T-cell (primary cell): Measurements from ENCODE around the gene CIAPIN1. TPM values are rescaled to one million over a fixed set of nuclear protein-coding genes. Genes with fewer than 3 reads are reported as not detected.

ENCODE experiments used
- ATAC-seq, 4 experiments: fragments of 200-7000 bp in 3 of 4; fragments of 150-1000 bp in 1 of 4; cut with Tn5 transposase; replicated peaks in 1 of 4; 1 replicate in 3 of 4; 2 replicates in 1 of 4; pipeline ENCODE4 v1.10.0; 2021; ENCODE audit warnings: moderate library complexity in 3 of 4, mild to moderate bottlenecking in 2 of 4, moderate number of reproducible peaks in 1 of 4
- CTCF ChIA-PET, 2 donors: fragments of 300-600 bp; sonication (Branson Sonifier 250); formaldehyde crosslinking; loops; one replicate each; lab custom pipeline; 2022; ENCODE audit warnings: antibody characterized with exemption in 2 of 2; lab: Charles Lee
- POLR2A ChIA-PET, 2 donors: fragments of 300-600 bp; sonication (Branson Sonifier 250); formaldehyde crosslinking; loops; one replicate each; lab custom pipeline; 2022; ENCODE audit warnings: antibody characterized with exemption in 2 of 2; lab: Charles Lee
- DNase-seq, 35 experiments: peaks; one replicate each; pipeline versions ENCODE4 v3.0.0 to v3.0.0-alpha.2; 2013 to 2023
- H3K27ac ChIP-seq: one replicate; pipeline ENCODE4 v1.5.1; 2013; ENCODE audit warnings: low read length
- H3K27me3 ChIP-seq, 2 experiments: replicated peaks in 1 of 2; 1 replicate in 1 of 2; 2 replicates in 1 of 2; pipeline versions ENCODE4 v1.6.1 to v1.7.0; 2013; ENCODE audit warnings: low read length in 1 of 2, mixed read lengths in 1 of 2; ENCODE audit not compliant: control insufficient read depth in 2 of 2, insufficient read depth in 2 of 2; ENCODE audit errors: extremely low read depth in 1 of 2
- H3K36me3 ChIP-seq, 2 donors: 1 replicate in 1 of 2; 2 replicates in 1 of 2; pipeline versions ENCODE4 v1.6.1 to v1.7.0; 2013; ENCODE audit warnings: low read length in 1 of 2; ENCODE audit not compliant: control insufficient read depth in 2 of 2, insufficient read depth in 1 of 2; ENCODE audit errors: extremely low read depth in 1 of 2
- H3K4me1 ChIP-seq, 2 experiments: 1 replicate in 1 of 2; 2 replicates in 1 of 2; pipeline versions ENCODE4 v1.6.1 to v1.7.0; 2013; ENCODE audit warnings: low read length in 2 of 2, mixed read lengths in 1 of 2; ENCODE audit not compliant: insufficient read depth in 2 of 2, control insufficient read depth in 1 of 2; ENCODE audit errors: extremely low read depth in 1 of 2
- H3K4me3 ChIP-seq, 2 donors: 1 replicate in 1 of 2; 2 replicates in 1 of 2; pipeline versions ENCODE4 v1.5.1 to v1.7.0; 2013; ENCODE audit warnings: mild to moderate bottlenecking in 2 of 2, low read length in 1 of 2, moderate library complexity in 1 of 2; ENCODE audit not compliant: control insufficient read depth in 1 of 2; ENCODE audit errors: extremely low read depth in 1 of 2
- H3K9me3 ChIP-seq: 2 replicates; pipeline ENCODE4 v1.7.0; 2013
- H3K27ac Mint-ChIP-seq, 2 donors: one replicate each; pipeline ENCODE4 v1.8.0; 2020 to 2021; ENCODE audit warnings: mild to moderate bottlenecking in 2 of 2, mixed read lengths in 2 of 2
- H3K27me3 Mint-ChIP-seq, 2 donors: one replicate each; pipeline ENCODE4 v1.8.0; 2021 to 2022; ENCODE audit warnings: mixed read lengths in 2 of 2
- H3K36me3 Mint-ChIP-seq: one replicate; pipeline ENCODE4 v1.8.0; 2021; ENCODE audit warnings: mixed read lengths
- H3K4me1 Mint-ChIP-seq, 3 donors: one replicate each; pipeline ENCODE4 v1.8.0; 2020 to 2022; ENCODE audit warnings: mixed read lengths in 3 of 3, mild to moderate bottlenecking in 1 of 3
- H3K4me3 Mint-ChIP-seq, 3 donors: one replicate each; pipeline ENCODE4 v1.8.0; 2020 to 2022; ENCODE audit warnings: mild to moderate bottlenecking in 3 of 3, mixed read lengths in 3 of 3, moderate library complexity in 3 of 3
- H3K9me3 Mint-ChIP-seq, 3 donors: one replicate each; pipeline ENCODE4 v1.8.0; 2020 to 2022; ENCODE audit warnings: mixed read lengths in 3 of 3
- WGBS: methylation state at CpG from one replicate; pipeline ENCODE4 v1.1.5; 2013; ENCODE audit warnings: missing lambda C conversion rate; ENCODE audit not compliant: insufficient coverage; 5-methylcytosine and 5-hydroxymethylcytosine counted together
- total RNA-seq, 35 experiments: library from RNA in 6 of 35; stranded (reverse) in 6 of 35; fragments of 120-200 nt in 1 of 35; gene quantifications; one replicate each; pipeline versions ENCODE4 v1.2.1 to v1.2.4 and lab custom pipeline; 2013 to 2026

Gene CIAPIN1
- total RNA-seq, 5 donors from 2014 or later (not counting 1 experiment from before 2014, with no cell fraction given) = 26.5 to 46.8 (median 28.5) TPM

DNA sequence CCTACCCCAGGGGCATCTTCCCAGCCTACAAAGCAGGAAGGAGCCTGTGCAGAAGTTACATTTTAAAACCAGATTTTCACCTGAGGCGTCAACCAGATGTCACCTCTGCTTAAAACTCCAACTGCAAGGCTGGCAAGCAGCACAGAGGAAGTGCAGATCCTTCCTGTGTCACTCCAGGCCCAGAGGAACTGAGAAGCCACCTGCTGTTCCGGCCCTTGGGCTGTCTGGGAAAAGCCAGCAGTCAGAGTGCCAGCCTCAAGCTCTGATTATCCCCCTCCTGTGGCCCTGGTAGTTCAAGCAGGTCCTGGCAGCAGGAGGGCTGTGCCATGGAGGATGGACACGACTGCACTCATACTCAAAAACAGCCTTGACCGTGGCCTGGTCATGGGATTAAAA lies 25.5 kb upstream of the CIAPIN1 start:
- peaks cover 36% of the 10 kb centered on the region for H3K36me3 Mint-ChIP-seq
- Histone ChIP-seq H3K4me1 (peaks cover 6 to 26% of the 10 kb centered on the region in 2 experiments), H3K9me3 (no peaks in the 10 kb centered on the region), H3K27me3 (no peaks in the 10 kb centered on the region), H3K27ac (no peak overlapping the region), H3K36me3 (peaks cover 19 to 52% of the 10 kb centered on the region in 2 donors), H3K4me3 (no peak overlapping the region)
- H3K27me3 Mint-ChIP-seq = no peaks in the 10 kb centered on the region
- H3K4me3 Mint-ChIP-seq = no peak overlapping the region
- DNase-seq (no peak), ATAC-seq (no peak)
- peak overlapping the region in 1 of 2 donors; percentile 16 for H3K27ac Mint-ChIP-seq
- 36% methylated on average over 1 of the region's 4 CpGs for WGBS
- POLR2A ChIA-PET = no interaction called here
- H3K9me3 Mint-ChIP-seq = no peaks in the 10 kb centered on the region
- CTCF ChIA-PET = no interaction called here
- H3K4me1 Mint-ChIP-seq = peaks cover 9 to 27% (median 15%) of the 10 kb centered on the region in 3 donors

GRCh38 chr16:57471852-57472664 lies 24.9 kb upstream of the CIAPIN1 start:
- CTCF ChIA-PET = interaction anchor here in 1 of 2 donors (0.6 kb wide), 1 partner anchor 124 kb away, joined by 4 read pairs; no protein-coding TSS in a partner anchor
- POLR2A ChIA-PET = no interaction called here
- H3K36me3 Mint-ChIP-seq = peaks cover 39% of the 10 kb centered on the region
- no peak overlapping the region for H3K27ac ChIP-seq
- H3K9me3 ChIP-seq = no peaks in the 10 kb centered on the region
- H3K27ac Mint-ChIP-seq = peak overlapping the region in 1 of 2 donors; percentile 20
- H3K4me1 Mint-ChIP-seq = peaks cover 9 to 31% (median 13%) of the 10 kb centered on the region in 3 donors
- ATAC-seq = no peak
- no peak overlapping the region for H3K4me3 Mint-ChIP-seq
- H3K27me3 Mint-ChIP-seq = no peaks in the 10 kb centered on the region
- no peak overlapping the region for H3K4me3 ChIP-seq
- no peaks in the 10 kb centered on the region for H3K9me3 Mint-ChIP-seq
- DNase-seq = no peak
- peaks cover 6 to 22% of the 10 kb centered on the region in 2 experiments for H3K4me1 ChIP-seq
- H3K36me3 ChIP-seq = peaks cover 19 to 57% of the 10 kb centered on the region in 2 donors
- no peaks in the 10 kb centered on the region for H3K27me3 ChIP-seq
- WGBS = 100% methylated on average over 3 of the region's 10 CpGs

DNA sequence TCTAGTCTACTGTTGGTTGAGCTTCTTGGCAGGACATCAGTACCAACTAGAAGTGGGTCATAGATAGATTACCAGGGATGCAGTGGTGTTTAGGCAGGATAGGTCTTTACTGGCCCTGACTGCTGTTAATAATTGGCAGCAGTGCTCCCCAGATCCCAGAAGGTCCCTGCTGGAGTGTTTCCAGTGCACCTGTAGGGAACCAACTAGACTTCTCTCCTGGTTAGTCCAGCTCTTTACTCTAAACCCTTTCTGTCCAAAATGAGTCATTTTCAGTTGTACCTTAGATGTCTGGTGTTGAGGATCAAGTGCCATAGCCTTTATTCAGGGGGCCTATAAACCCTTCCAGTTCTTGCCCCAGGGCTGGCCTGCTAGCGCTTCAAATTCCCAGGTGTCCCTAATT lies 24.0 kb upstream of the CIAPIN1 start:
- H3K9me3 ChIP-seq = no peaks in the 10 kb centered on the region
- no peaks in the 10 kb centered on the region for H3K27me3 Mint-ChIP-seq
- H3K4me1 ChIP-seq = peaks cover 3 to 14% of the 10 kb centered on the region in 2 experiments
- WGBS = no CpG with 5 or more reads among the region's 1 CpG
- H3K36me3 Mint-ChIP-seq = peaks cover 40% of the 10 kb centered on the region
- ATAC-seq = no peak
- H3K27ac ChIP-seq = no peak overlapping the region
- no peak overlapping the region for H3K27ac Mint-ChIP-seq
- peaks cover 5 to 27% (median 9%) of the 10 kb centered on the region in 3 donors for H3K4me1 Mint-ChIP-seq
- H3K36me3 ChIP-seq = peaks cover 19 to 65% of the 10 kb centered on the region in 2 donors
- POLR2A ChIA-PET = no interaction called here
- no peaks in the 10 kb centered on the region for H3K27me3 ChIP-seq
- no peak for DNase-seq
- CTCF ChIA-PET = interaction anchor here in 1 of 2 donors (0.9 kb wide), 1 partner anchor 13 kb away, joined by 4 read pairs; no protein-coding TSS in a partner anchor
- no peak overlapping the region for H3K4me3 ChIP-seq
- H3K4me3 Mint-ChIP-seq = no peak overlapping the region
- no peaks in the 10 kb centered on the region for H3K9me3 Mint-ChIP-seq

- no peaks in the 10 kb centered on the region for H3K9me3 Mint-ChIP-seq
- ChIA-PET POLR2A (no interaction called here), CTCF (interaction anchor here in 1 of 2 donors (0.9 kb wide), 1 partner anchor 14 kb away, joined by 4 read pairs; no protein-coding TSS in a partner anchor)
- DNase-seq (no peak), ATAC-seq (no peak)
- H3K27ac ChIP-seq = no peak overlapping the region
- WGBS = 94% methylated on average over 5 of the region's 6 CpGs
- peaks cover 19 to 70% of the 10 kb centered on the region in 2 donors for H3K36me3 ChIP-seq
- no peak overlapping the region for H3K4me3 Mint-ChIP-seq
- H3K4me3 ChIP-seq = no peak overlapping the region
- H3K27me3 ChIP-seq = no peaks in the 10 kb centered on the region
- H3K36me3 Mint-ChIP-seq = peaks cover 43% of the 10 kb centered on the region
- no peaks in the 10 kb centered on the region for H3K9me3 ChIP-seq
- peaks cover 4 to 27% (median 11%) of the 10 kb centered on the region in 3 donors for H3K4me1 Mint-ChIP-seq
- H3K27me3 Mint-ChIP-seq = no peaks in the 10 kb centered on the region
- peaks cover 2 to 9% of the 10 kb centered on the region in 2 experiments for H3K4me1 ChIP-seq
- no peak overlapping the region for H3K27ac Mint-ChIP-seq
Measured at GRCh38 chr16:57470711-57471110, 23.5 kb upstream of the CIAPIN1 start.

- 91% methylated on average over 5 of the region's 9 CpGs for whole genome bisulfite sequencing
- H3K27me3 Mint-ChIP-seq = no peaks in the 10 kb centered on the region
- H3K4me3 ChIP-seq = no peak overlapping the region
- peaks cover 19 to 77% of the 10 kb centered on the region in 2 donors for H3K36me3 ChIP-seq
- no peak for ATAC-seq
- H3K27ac ChIP-seq = no peak overlapping the region
- H3K27me3 ChIP-seq = no peaks in the 10 kb centered on the region
- H3K4me1 ChIP-seq = peaks cover 4% of the 10 kb centered on the region in 2 experiments
- peaks cover 11 to 29% (median 18%) of the 10 kb centered on the region in 3 donors for H3K4me1 Mint-ChIP-seq
- no peak overlapping the region for H3K4me3 Mint-ChIP-seq
- no peak for DNase-seq
- H3K27ac Mint-ChIP-seq = no peak overlapping the region
- no peaks in the 10 kb centered on the region for H3K9me3 Mint-ChIP-seq
- ChIA-PET POLR2A (no interaction called here), CTCF (no interaction called here)
- no peaks in the 10 kb centered on the region for H3K9me3 ChIP-seq
- peaks cover 46% of the 10 kb centered on the region for H3K36me3 Mint-ChIP-seq
Measured at GRCh38 chr16:57469917-57470470, 22.8 kb upstream of the CIAPIN1 start.

DNA sequence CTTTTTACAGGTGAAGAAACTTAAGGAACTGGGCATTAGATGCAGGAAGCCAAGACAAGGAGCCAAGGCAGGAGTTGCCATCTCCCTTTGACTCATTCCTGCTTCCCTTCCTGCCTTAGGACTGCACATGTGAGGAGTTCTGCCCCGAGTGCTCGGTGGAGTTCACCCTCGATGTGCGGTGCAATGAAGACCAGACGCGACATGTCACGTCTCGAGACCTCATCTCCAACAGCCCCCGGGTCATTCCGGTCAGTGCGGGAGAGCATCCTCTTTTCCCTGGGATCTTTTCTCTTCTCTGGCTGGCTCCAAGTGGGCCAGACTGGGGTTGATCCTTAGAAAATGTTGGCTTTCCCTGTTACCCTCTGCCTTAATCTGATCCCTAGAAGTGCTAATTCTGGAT lies 21.9 kb upstream of the CIAPIN1 start:
- no peak for ATAC-seq
- Histone ChIP-seq H3K9me3 (no peaks in the 10 kb centered on the region), H3K4me1 (peaks cover 4 to 10% of the 10 kb centered on the region in 2 experiments), H3K36me3 (peaks cover 19 to 86% of the 10 kb centered on the region in 2 donors), H3K27me3 (no peaks in the 10 kb centered on the region), H3K27ac (no peak overlapping the region), H3K4me3 (no peak overlapping the region)
- no peaks in the 10 kb centered on the region for H3K27me3 Mint-ChIP-seq
- 98% methylated on average over 8 of the region's 11 CpGs for WGBS
- no peak for DNase-seq
- peaks cover 19 to 38% (median 24%) of the 10 kb centered on the region in 3 donors for H3K4me1 Mint-ChIP-seq
- ChIA-PET POLR2A (no interaction called here), CTCF (interaction anchor here in 1 of 2 donors (0.6 kb wide), 1 partner anchor 176 kb away, joined by 3 read pairs; no protein-coding TSS in a partner anchor)
- H3K4me3 Mint-ChIP-seq = no peak overlapping the region
- no peaks in the 10 kb centered on the region for H3K9me3 Mint-ChIP-seq
- no peak overlapping the region for H3K27ac Mint-ChIP-seq
- H3K36me3 Mint-ChIP-seq = peaks cover 52% of the 10 kb centered on the region
